Measurements from ENCODE around the gene PHYKPL. TPM values are rescaled to one million over a fixed set of nuclear protein-coding genes. Genes with fewer than 3 reads are reported as not detected.
"Not testable (repeated sequence)": the region's sequence is repeated elsewhere in the genome, so short reads cannot be mapped to it uniquely, and the experiment has no call there.

The PHYKPL gene
- total RNA-seq, 1 experiment from 2014 or later = 43.2 TPM

- BruUV-seq (replicated peaks) = no TSS peak
- ATAC-seq (no peak), DNase-seq (ENCODE audit: low read depth, low spot score) (no peak)
- peaks cover 2% of the 10 kb centered on the region; the same call in 1 of the 2 replicates for H3K36me3 ChIP-seq (ENCODE audit: control insufficient read depth, insufficient read depth, low read length)
- TF ChIP-seq SIN3A (IDR thresholded peaks at IDR 0.05; ENCODE audit: borderline replicate concordance, insufficient read depth, low read depth, low read length) (no peak), TCF7L2 (IDR thresholded peaks at IDR 0.05; ENCODE audit: low read depth, low read length) (no peak), POLR2AphosphoS5 (IDR thresholded peaks at IDR 0.05; ENCODE audit: low read depth, low read length) (no peak)
- TF ChIP-seq, protein P1, sequence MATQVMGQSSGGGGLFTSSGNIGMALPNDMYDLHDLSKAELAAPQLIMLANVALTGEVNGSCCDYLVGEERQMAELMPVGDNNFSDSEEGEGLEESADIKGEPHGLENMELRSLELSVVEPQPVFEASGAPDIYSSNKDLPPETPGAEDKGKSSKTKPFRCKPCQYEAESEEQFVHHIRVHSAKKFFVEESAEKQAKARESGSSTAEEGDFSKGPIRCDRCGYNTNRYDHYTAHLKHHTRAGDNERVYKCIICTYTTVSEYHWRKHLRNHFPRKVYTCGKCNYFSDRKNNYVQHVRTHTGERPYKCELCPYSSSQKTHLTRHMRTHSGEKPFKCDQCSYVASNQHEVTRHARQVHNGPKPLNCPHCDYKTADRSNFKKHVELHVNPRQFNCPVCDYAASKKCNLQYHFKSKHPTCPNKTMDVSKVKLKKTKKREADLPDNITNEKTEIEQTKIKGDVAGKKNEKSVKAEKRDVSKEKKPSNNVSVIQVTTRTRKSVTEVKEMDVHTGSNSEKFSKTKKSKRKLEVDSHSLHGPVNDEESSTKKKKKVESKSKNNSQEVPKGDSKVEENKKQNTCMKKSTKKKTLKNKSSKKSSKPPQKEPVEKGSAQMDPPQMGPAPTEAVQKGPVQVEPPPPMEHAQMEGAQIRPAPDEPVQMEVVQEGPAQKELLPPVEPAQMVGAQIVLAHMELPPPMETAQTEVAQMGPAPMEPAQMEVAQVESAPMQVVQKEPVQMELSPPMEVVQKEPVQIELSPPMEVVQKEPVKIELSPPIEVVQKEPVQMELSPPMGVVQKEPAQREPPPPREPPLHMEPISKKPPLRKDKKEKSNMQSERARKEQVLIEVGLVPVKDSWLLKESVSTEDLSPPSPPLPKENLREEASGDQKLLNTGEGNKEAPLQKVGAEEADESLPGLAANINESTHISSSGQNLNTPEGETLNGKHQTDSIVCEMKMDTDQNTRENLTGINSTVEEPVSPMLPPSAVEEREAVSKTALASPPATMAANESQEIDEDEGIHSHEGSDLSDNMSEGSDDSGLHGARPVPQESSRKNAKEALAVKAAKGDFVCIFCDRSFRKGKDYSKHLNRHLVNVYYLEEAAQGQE (IDR thresholded peaks at IDR 0.05; ENCODE audit: insufficient read depth in 1 of 2, low read depth in 2 of 2, low read length in 1 of 2) = no peak
- intact Hi-C loops (cut with micrococcal nuclease; ENCODE audit: unreplicated experiment) (no loop called here), in situ Hi-C loops (cut with HindIII; ENCODE audit: low pct_unique_long_range_greater_than_20kb, low sequenced_read_pairs) (no loop called here)
- POLR2A ChIA-PET = interaction anchor here (0.6 kb wide), 1 partner anchor 11 kb away, joined by 4 read pairs; no protein-coding TSS in a partner anchor
- no peaks in the 10 kb centered on the region for H3K9me3 ChIP-seq (ENCODE audit: control insufficient read depth, insufficient read depth, low read depth, low read length)
- H3K27ac ChIP-seq (ENCODE audit: low read length) = no peak overlapping the region
- CTCF ChIA-PET = interaction anchor here (0.6 kb wide), 1 partner anchor 1630 kb away, joined by 6 read pairs; no protein-coding TSS in a partner anchor
- H3K4me1 ChIP-seq (ENCODE audit: control insufficient read depth, insufficient read depth, low read length) = peaks cover 20% of the 10 kb centered on the region
- no peaks in the 10 kb centered on the region for H3K27me3 ChIP-seq (ENCODE audit: control insufficient read depth, insufficient read depth, low read length)
- H3K4me3 ChIP-seq (ENCODE audit: low read depth in 2 of 2, low read length in 2 of 2) = no peak overlapping the region
These were observed 2.7 kb downstream of the PHYKPL start for GRCh38 chr5:178229861-178230260.

DNA sequence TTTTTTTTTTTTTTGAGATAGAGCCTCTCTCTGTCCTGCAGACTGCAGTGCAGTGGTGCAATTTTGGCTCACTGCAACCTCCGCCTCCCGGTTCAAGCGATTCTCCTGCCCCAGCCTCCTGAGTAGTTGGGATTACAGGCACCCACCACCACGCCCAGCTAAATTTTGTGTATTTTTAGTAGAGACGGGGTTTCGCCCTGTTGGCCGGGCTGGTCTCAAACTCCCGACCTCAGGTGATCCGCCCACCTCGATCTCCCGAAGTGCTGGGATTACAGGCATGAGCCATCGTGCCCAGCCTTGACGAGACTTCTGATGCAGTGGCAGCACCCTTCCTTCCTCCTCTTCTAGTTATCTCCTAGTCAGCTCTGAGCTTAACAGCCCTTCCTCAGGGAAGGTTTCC lies 3.5 kb downstream of the PHYKPL start:
- H3K9me3 ChIP-seq (ENCODE audit: control insufficient read depth, insufficient read depth, low read depth, low read length); H3K4me3 ChIP-seq (ENCODE audit: low read depth in 2 of 2, low read length in 2 of 2); H3K27me3 ChIP-seq (ENCODE audit: control insufficient read depth, insufficient read depth, low read length); in situ Hi-C loops (cut with HindIII; ENCODE audit: low pct_unique_long_range_greater_than_20kb, low sequenced_read_pairs); H3K36me3 ChIP-seq (ENCODE audit: control insufficient read depth, insufficient read depth, low read length); DNase-seq (ENCODE audit: low read depth, low spot score); H3K27ac ChIP-seq (ENCODE audit: low read length); ATAC-seq; BruUV-seq (replicated peaks); intact Hi-C loops (cut with micrococcal nuclease; ENCODE audit: unreplicated experiment); CTCF ChIA-PET: not testable (repeated sequence)
- peaks cover 17% of the 10 kb centered on the region for H3K4me1 ChIP-seq (ENCODE audit: control insufficient read depth, insufficient read depth, low read length)
- POLR2A ChIA-PET = interaction anchor here (0.7 kb wide), 1 partner anchor 31 kb away, joined by 11 read pairs; no protein-coding TSS in a partner anchor

DNA sequence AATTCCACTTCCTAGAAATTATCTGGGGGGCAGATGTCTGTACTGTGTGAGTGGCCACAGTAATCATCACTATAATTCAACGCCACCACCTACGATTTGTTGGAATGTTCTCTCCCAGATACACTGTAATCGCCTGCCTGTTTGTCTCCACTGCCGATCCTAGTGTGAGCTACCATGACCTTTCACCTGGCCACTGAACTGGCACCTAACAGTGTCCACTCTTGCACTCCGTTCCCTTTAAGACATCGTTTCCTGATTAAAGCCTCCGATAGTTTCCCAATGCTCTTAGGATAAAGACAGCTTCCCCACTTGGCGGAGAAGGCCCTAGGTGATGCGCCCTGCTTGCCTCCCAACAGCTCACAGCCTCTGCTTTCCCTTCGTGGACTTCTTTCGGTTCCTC lies 4.0 kb downstream of the PHYKPL start:
- intact Hi-C loops (cut with micrococcal nuclease; ENCODE audit: unreplicated experiment) = no loop called here
- ChIA-PET CTCF (no interaction called here), POLR2A (interaction anchor here (0.6 to 0.7 kb wide), 3 partner anchors 21 to 562 kb away, joined by 3 to 11 read pairs (median 4); no protein-coding TSS in a partner anchor)
- ATAC-seq (no peak), DNase-seq (ENCODE audit: low read depth, low spot score) (no peak)
- no peak overlapping the region for H3K4me3 ChIP-seq (ENCODE audit: low read depth in 2 of 2, low read length in 2 of 2)
- H3K27me3 ChIP-seq (ENCODE audit: control insufficient read depth, insufficient read depth, low read length) = no peaks in the 10 kb centered on the region
- in situ Hi-C loops (cut with HindIII; ENCODE audit: low pct_unique_long_range_greater_than_20kb, low sequenced_read_pairs) = no loop called here
- H3K36me3 ChIP-seq (ENCODE audit: control insufficient read depth, insufficient read depth, low read length) = peaks cover 2% of the 10 kb centered on the region; the same call in 1 of the 2 replicates
- H3K9me3 ChIP-seq (ENCODE audit: control insufficient read depth, insufficient read depth, low read depth, low read length) = no peaks in the 10 kb centered on the region
- H3K4me1 ChIP-seq (ENCODE audit: control insufficient read depth, insufficient read depth, low read length) = peaks cover 17% of the 10 kb centered on the region
- H3K27ac ChIP-seq (ENCODE audit: low read length) = no peak overlapping the region
- BruUV-seq (replicated peaks) = no TSS peak
- TF ChIP-seq POLR2AphosphoS5 (IDR thresholded peaks at IDR 0.05; ENCODE audit: low read depth, low read length) (no peak), TCF7L2 (IDR thresholded peaks at IDR 0.05; ENCODE audit: low read depth, low read length) (no peak), SIN3A (IDR thresholded peaks at IDR 0.05; ENCODE audit: borderline replicate concordance, insufficient read depth, low read depth, low read length) (no peak)
- TF ChIP-seq, protein P2, sequence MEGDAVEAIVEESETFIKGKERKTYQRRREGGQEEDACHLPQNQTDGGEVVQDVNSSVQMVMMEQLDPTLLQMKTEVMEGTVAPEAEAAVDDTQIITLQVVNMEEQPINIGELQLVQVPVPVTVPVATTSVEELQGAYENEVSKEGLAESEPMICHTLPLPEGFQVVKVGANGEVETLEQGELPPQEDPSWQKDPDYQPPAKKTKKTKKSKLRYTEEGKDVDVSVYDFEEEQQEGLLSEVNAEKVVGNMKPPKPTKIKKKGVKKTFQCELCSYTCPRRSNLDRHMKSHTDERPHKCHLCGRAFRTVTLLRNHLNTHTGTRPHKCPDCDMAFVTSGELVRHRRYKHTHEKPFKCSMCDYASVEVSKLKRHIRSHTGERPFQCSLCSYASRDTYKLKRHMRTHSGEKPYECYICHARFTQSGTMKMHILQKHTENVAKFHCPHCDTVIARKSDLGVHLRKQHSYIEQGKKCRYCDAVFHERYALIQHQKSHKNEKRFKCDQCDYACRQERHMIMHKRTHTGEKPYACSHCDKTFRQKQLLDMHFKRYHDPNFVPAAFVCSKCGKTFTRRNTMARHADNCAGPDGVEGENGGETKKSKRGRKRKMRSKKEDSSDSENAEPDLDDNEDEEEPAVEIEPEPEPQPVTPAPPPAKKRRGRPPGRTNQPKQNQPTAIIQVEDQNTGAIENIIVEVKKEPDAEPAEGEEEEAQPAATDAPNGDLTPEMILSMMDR (IDR thresholded peaks at IDR 0.05) = no peak
- TF ChIP-seq, protein P1 (IDR thresholded peaks at IDR 0.05; ENCODE audit: insufficient read depth in 1 of 2, low read depth in 2 of 2, low read length in 1 of 2) = no peak
